A673 (cell line): ENCODE data around the gene EEF1A2.

Experiments
- EZH2 ChIP-seq: fragments of 200-600 bp; sonication (generic); IDR thresholded peaks from 2 replicates; pipeline ENCODE4 v1.6.1; 2017; ENCODE audit warnings: borderline replicate concordance, low read depth, mild to moderate bottlenecking, mixed read lengths, antibody characterized with exemption, low read length; ENCODE audit not compliant: poor library complexity, severe bottlenecking
- TF ChIP-seq, protein P1 (sequence below): fragments of 300-800, 200-600 bp; sonication (generic); conservative IDR thresholded peaks from 2 replicates; pipeline ENCODE4 v1.5.1; 2017; ENCODE audit warnings: low read depth, mild to moderate bottlenecking, antibody characterized with exemption, low read length, moderate library complexity, mixed read lengths

DNA sequence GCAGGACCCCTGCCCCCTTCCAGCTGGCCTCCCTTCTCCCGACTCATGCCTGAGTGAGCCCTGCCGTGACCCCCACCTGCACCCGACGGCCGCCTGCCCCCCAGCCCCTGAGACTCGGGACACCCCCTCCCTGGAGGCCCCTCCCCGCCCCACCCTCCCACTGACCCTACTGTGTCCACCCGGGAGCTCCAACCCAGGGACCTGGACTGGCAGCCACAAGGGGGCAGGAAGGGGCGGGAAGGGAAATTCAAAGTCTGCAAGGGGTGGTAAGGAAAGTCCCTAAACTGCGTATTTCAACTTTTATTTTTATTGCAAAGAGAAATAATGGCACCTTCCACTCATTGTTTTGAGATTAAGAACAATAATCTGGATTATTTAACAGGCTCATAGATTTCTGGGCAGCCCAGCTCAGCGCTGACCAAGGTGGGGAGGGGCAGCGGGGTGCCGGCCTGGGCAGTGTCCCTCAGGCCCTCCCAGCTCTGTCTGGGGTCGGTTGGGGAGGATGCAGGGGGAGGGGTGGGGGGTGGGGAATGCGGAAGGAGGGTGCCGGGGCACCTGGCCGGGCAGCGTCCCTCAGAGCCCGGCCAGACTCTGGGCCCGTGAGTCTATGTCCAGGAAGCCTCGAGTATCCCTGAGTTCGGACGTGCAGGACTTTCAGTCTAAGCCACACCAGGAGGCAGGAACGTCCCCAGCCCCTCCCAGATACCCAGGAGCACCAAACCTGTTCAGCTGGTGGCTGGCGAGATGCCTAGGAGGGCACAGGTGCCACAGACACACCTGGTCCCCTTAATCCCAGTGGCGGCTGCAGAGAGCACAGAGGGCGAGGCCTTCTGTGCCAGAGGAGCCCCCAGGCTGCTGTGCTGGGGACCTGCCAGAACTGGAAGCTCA lies 39.6 kb upstream of the EEF1A2 start:
- TF ChIP-seq, protein P1, sequence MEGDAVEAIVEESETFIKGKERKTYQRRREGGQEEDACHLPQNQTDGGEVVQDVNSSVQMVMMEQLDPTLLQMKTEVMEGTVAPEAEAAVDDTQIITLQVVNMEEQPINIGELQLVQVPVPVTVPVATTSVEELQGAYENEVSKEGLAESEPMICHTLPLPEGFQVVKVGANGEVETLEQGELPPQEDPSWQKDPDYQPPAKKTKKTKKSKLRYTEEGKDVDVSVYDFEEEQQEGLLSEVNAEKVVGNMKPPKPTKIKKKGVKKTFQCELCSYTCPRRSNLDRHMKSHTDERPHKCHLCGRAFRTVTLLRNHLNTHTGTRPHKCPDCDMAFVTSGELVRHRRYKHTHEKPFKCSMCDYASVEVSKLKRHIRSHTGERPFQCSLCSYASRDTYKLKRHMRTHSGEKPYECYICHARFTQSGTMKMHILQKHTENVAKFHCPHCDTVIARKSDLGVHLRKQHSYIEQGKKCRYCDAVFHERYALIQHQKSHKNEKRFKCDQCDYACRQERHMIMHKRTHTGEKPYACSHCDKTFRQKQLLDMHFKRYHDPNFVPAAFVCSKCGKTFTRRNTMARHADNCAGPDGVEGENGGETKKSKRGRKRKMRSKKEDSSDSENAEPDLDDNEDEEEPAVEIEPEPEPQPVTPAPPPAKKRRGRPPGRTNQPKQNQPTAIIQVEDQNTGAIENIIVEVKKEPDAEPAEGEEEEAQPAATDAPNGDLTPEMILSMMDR = no peak
- TF ChIP-seq EZH2 = no peak
